ENCODE measurements around the gene KCNC4. TPM values are rescaled to one million over a fixed set of nuclear protein-coding genes. Genes with fewer than 3 reads are reported as not detected.

Gene KCNC4
- polyA plus RNA-seq, 1 donor from 2014 or later = 0.57 TPM

- H3K9me3 ChIP-seq (ENCODE audit: low read length) = no peaks in the 10 kb centered on the region
- H3K36me3 ChIP-seq (ENCODE audit: insufficient read depth, low read length) = no peaks in the 10 kb centered on the region
- no peaks in the 10 kb centered on the region for H3K27me3 ChIP-seq (ENCODE audit: insufficient read depth, low read depth, low read length)
- H4K20me1 ChIP-seq (ENCODE audit: insufficient read depth) = no peaks in the 10 kb centered on the region
- H3K27ac ChIP-seq (ENCODE audit: low read length) = no peak overlapping the region
- no peak overlapping the region for H3K9ac ChIP-seq (ENCODE audit: low read length)
- TF ChIP-seq REST (IDR thresholded peaks at IDR 0.05; ENCODE audit: borderline replicate concordance) (no peak), EZH2 (IDR thresholded peaks at IDR 0.05; ENCODE audit: borderline replicate concordance, insufficient read depth, low read length, poor library complexity, severe bottlenecking) (no peak), SMC3 (conservative IDR thresholded peaks at IDR 0.05; ENCODE audit: poor library complexity) (no peak), RAD21 (conservative IDR thresholded peaks at IDR 0.05) (no peak), TAF1 (IDR thresholded peaks at IDR 0.05; ENCODE audit: low read depth) (no peak)
- no peak overlapping the region for H2AFZ ChIP-seq (ENCODE audit: low read depth, low read length)
- no peaks in the 10 kb centered on the region for H3F3A ChIP-seq (ENCODE audit: insufficient read depth, low read length, poor library complexity, severe bottlenecking)
- H3K9me2 ChIP-seq (ENCODE audit: insufficient read depth, low read length) = no peaks in the 10 kb centered on the region
- H3K4me3 ChIP-seq (ENCODE audit: low read length) = no peak overlapping the region
- no peak overlapping the region for H3K4me2 ChIP-seq (ENCODE audit: low read length)
- no peaks in the 10 kb centered on the region for H3K79me2 ChIP-seq (replicated peaks; ENCODE audit: insufficient read depth, low read length)
These were observed 40.6 kb downstream of the KCNC4 start for GRCh38 chr1:110250749-110251148.

- no peak overlapping the region for H3K9ac ChIP-seq (ENCODE audit: low read length)
- H3F3A ChIP-seq (ENCODE audit: insufficient read depth, low read length, poor library complexity, severe bottlenecking) = no peaks in the 10 kb centered on the region
- no peaks in the 10 kb centered on the region for H3K79me2 ChIP-seq (replicated peaks; ENCODE audit: insufficient read depth, low read length)
- no peaks in the 10 kb centered on the region for H3K9me3 ChIP-seq (ENCODE audit: low read length)
- H3K27ac ChIP-seq (ENCODE audit: low read length) = no peak overlapping the region
- H3K4me3 ChIP-seq (ENCODE audit: low read length) = no peak overlapping the region
- H3K9me2 ChIP-seq (ENCODE audit: insufficient read depth, low read length) = no peaks in the 10 kb centered on the region
- no peaks in the 10 kb centered on the region for H4K20me1 ChIP-seq (ENCODE audit: insufficient read depth)
- no peak overlapping the region for H3K4me2 ChIP-seq (ENCODE audit: low read length)
- no peak overlapping the region for H2AFZ ChIP-seq (ENCODE audit: low read depth, low read length)
- H3K36me3 ChIP-seq (ENCODE audit: insufficient read depth, low read length) = no peaks in the 10 kb centered on the region
- no peak for TF ChIP-seq EP300 (conservative IDR thresholded peaks at IDR 0.05; ENCODE audit: poor library complexity, severe bottlenecking)
- no peaks in the 10 kb centered on the region for H3K27me3 ChIP-seq (ENCODE audit: insufficient read depth, low read depth, low read length)
These were observed 43.1 kb downstream of the KCNC4 start for GRCh38 chr1:110253213-110253612.

- Histone ChIP-seq H3K27me3 (ENCODE audit: insufficient read depth, low read depth, low read length) (no peaks in the 10 kb centered on the region), H3K4me2 (ENCODE audit: low read length) (peak overlapping the region; percentile 30), H3K9ac (ENCODE audit: low read length) (peak overlapping the region; percentile 20), H4K20me1 (ENCODE audit: insufficient read depth) (no peaks in the 10 kb centered on the region), H3K79me2 (replicated peaks; ENCODE audit: insufficient read depth, low read length) (no peaks in the 10 kb centered on the region), H3K36me3 (ENCODE audit: insufficient read depth, low read length) (no peaks in the 10 kb centered on the region), H2AFZ (ENCODE audit: low read depth, low read length) (no peak overlapping the region), H3K27ac (ENCODE audit: low read length) (peak overlapping the region; percentile 76), H3K9me3 (ENCODE audit: low read length) (no peaks in the 10 kb centered on the region), H3K4me3 (ENCODE audit: low read length) (peak overlapping the region; percentile 40), H3F3A (ENCODE audit: insufficient read depth, low read length, poor library complexity, severe bottlenecking) (no peaks in the 10 kb centered on the region), H3K9me2 (ENCODE audit: insufficient read depth, low read length) (no peaks in the 10 kb centered on the region)
- no peak for TF ChIP-seq EP300 (conservative IDR thresholded peaks at IDR 0.05; ENCODE audit: poor library complexity, severe bottlenecking)
- no peak for TF ChIP-seq SMC3 (conservative IDR thresholded peaks at IDR 0.05; ENCODE audit: poor library complexity)
- no peak for TF ChIP-seq MXI1 (conservative IDR thresholded peaks at IDR 0.05; ENCODE audit: poor library complexity, severe bottlenecking)
- TF ChIP-seq REST (IDR thresholded peaks at IDR 0.05; ENCODE audit: borderline replicate concordance) = no peak
- no peak for TF ChIP-seq EZH2 (IDR thresholded peaks at IDR 0.05; ENCODE audit: borderline replicate concordance, insufficient read depth, low read length, poor library complexity, severe bottlenecking)
- no peak for TF ChIP-seq CTCF (IDR thresholded peaks at IDR 0.05; ENCODE audit: poor library complexity, severe bottlenecking)
- no peak for TF ChIP-seq TAF1 (IDR thresholded peaks at IDR 0.05; ENCODE audit: low read depth)
- no peak for TF ChIP-seq POLR2AphosphoS5 (IDR thresholded peaks at IDR 0.05)
- no peak for TF ChIP-seq RAD21 (conservative IDR thresholded peaks at IDR 0.05)
These were observed 44.7 kb downstream of the KCNC4 start for GRCh38 chr1:110254604-110255391.
